B cell (primary cell): ENCODE results near the gene HASPIN. TPM values are rescaled to one million over a fixed set of nuclear protein-coding genes. Genes with fewer than 3 reads are reported as not detected.

Experiments used
- ATAC-seq: fragments of 200-7000 bp; cut with Tn5 transposase; one replicate; pipeline ENCODE4 v1.10.0; 2021; ENCODE audit warnings: low read depth, mild to moderate bottlenecking, moderate number of reproducible peaks, moderate library complexity
- CTCF ChIA-PET: fragments of 350-600 bp; sonication (Branson Sonifier 250); formaldehyde crosslinking; loops from one replicate; lab custom pipeline; 2021; ENCODE audit warnings: antibody characterized with exemption, inconsistent platforms; lab: Charles Lee
- POLR2A ChIA-PET: fragments of 350-600 bp; sonication (Branson Sonifier 250); formaldehyde crosslinking; loops from one replicate; lab custom pipeline; 2021; ENCODE audit warnings: antibody characterized with exemption; lab: Charles Lee
- DNase-seq: peaks from one replicate; pipeline ENCODE4 v3.0.0; 2013
- H2AFZ ChIP-seq: 2 replicates; pipeline ENCODE4 v1.6.1; 2012; ENCODE audit warnings: mild to moderate bottlenecking, low read depth, low read length; ENCODE audit not compliant: insufficient read depth, poor library complexity, severe bottlenecking
- H3K27ac ChIP-seq, 2 donors: 1 replicate in 1 of 2; 2 replicates in 1 of 2; pipeline ENCODE4 v1.5.1; 2012 to 2013; ENCODE audit warnings: low read length in 2 of 2, mild to moderate bottlenecking in 2 of 2, moderate library complexity in 1 of 2
- H3K27me3 ChIP-seq, 4 experiments: fragments of 200-600 bp in 1 of 4; sonication (generic) in 1 of 4; replicated peaks in 1 of 4; 1 replicate in 2 of 4; 2 replicates in 2 of 4; pipeline versions ENCODE4 v1.6.1 to v1.7.0; 2013 to 2016; ENCODE audit warnings: low read length in 3 of 4, mild to moderate bottlenecking in 2 of 4, mixed read lengths in 1 of 4, moderate library complexity in 1 of 4; ENCODE audit not compliant: insufficient read depth in 4 of 4, control insufficient read depth in 3 of 4; ENCODE audit errors: control extremely low read depth in 1 of 4
- H3K36me3 ChIP-seq, 2 experiments: replicated peaks in 1 of 2; 1 replicate in 1 of 2; 2 replicates in 1 of 2; pipeline versions ENCODE4 v1.6.1 to v1.7.1; 2013; ENCODE audit warnings: low read length in 1 of 2; ENCODE audit not compliant: insufficient read depth in 2 of 2, control insufficient read depth in 1 of 2; ENCODE audit errors: control extremely low read depth in 1 of 2, extremely low read depth in 1 of 2
- H3K4me1 ChIP-seq, 2 donors: fragments of 200-600 bp in 1 of 2; sonication (generic) in 1 of 2; 1 replicate in 1 of 2; 2 replicates in 1 of 2; pipeline versions ENCODE4 v1.5.1 to v1.6.1; 2013 to 2017; ENCODE audit warnings: low read length in 2 of 2; ENCODE audit not compliant: control insufficient read depth in 2 of 2, insufficient read depth in 2 of 2
- H3K4me2 ChIP-seq: replicated peaks from 2 replicates; pipeline ENCODE3; 2012; ENCODE audit warnings: mild to moderate bottlenecking, low read depth, low read length; ENCODE audit not compliant: poor library complexity, severe bottlenecking
- H3K4me3 ChIP-seq, 5 experiments: fragments of 200-600 bp in 1 of 5; sonication (generic) in 1 of 5; 1 replicate in 3 of 5; 2 replicates in 2 of 5; pipeline versions ENCODE4 v1.5.1 to v1.7.0; 2011 to 2016; ENCODE audit warnings: low read length in 4 of 5, mild to moderate bottlenecking in 4 of 5, low read depth in 2 of 5, control low read depth in 1 of 5, moderate library complexity in 1 of 5; ENCODE audit not compliant: insufficient read depth in 1 of 5; ENCODE audit errors: control extremely low read depth in 1 of 5, extremely low read depth in 1 of 5
- H3K79me2 ChIP-seq: fragments of 200-600 bp; sonication (generic); one replicate; pipeline ENCODE4 v1.6.0; 2016; ENCODE audit warnings: low read length; ENCODE audit not compliant: control insufficient read depth, insufficient read depth
- H3K9ac ChIP-seq: fragments of 200-600 bp; sonication (generic); 2 replicates; pipeline ENCODE4 v1.6.1; 2017; ENCODE audit warnings: mild to moderate bottlenecking, low read length, moderate library complexity
- H3K9me3 ChIP-seq, 3 donors: one replicate each; pipeline versions ENCODE4 v1.6.1 to v1.7.1; 2013; ENCODE audit warnings: low read length in 2 of 3; ENCODE audit not compliant: control insufficient read depth in 2 of 3, insufficient read depth in 1 of 3; ENCODE audit errors: control extremely low read depth in 1 of 3
- H4K20me1 ChIP-seq: 2 replicates; pipeline ENCODE4 v1.6.0; 2012; ENCODE audit warnings: mild to moderate bottlenecking, low read length; ENCODE audit not compliant: insufficient read depth, control insufficient read depth, poor library complexity, severe bottlenecking
- H3K27ac Mint-ChIP-seq: one replicate; pipeline ENCODE4 v1.8.0; 2021; ENCODE audit warnings: mixed read lengths
- H3K27me3 Mint-ChIP-seq: one replicate; pipeline ENCODE4 v1.8.0; 2021; ENCODE audit warnings: mixed read lengths
- H3K4me1 Mint-ChIP-seq: one replicate; pipeline ENCODE4 v1.8.0; 2021; ENCODE audit warnings: mixed read lengths
- H3K4me3 Mint-ChIP-seq: one replicate; pipeline ENCODE4 v1.8.0; 2021; ENCODE audit warnings: mixed read lengths
- H3K9me3 Mint-ChIP-seq: one replicate; pipeline ENCODE4 v1.8.0; 2022; ENCODE audit warnings: mixed read lengths; ENCODE audit not compliant: insufficient read depth
- EZH2 ChIP-seq: IDR thresholded peaks from 2 replicates; pipeline ENCODE4 v1.6.1; 2012; ENCODE audit warnings: borderline replicate concordance, low read depth, mild to moderate bottlenecking, moderate library complexity, low read length; ENCODE audit not compliant: insufficient read depth, poor library complexity, severe bottlenecking
- WGBS: methylation state at CpG from one replicate; pipeline ENCODE4 v1.1.5; 2013; ENCODE audit warnings: missing lambda C conversion rate; ENCODE audit not compliant: insufficient coverage; 5-methylcytosine and 5-hydroxymethylcytosine counted together
- intact Hi-C: fragments of 100-400 bp; cut with micrococcal nuclease; formaldehyde crosslinking; loops from one replicate; pipeline ENCODE4 v1.10.0; 2022
- polyA plus RNA-seq: library from polyadenylated mRNA; depleted of rRNA; stranded (reverse); fragments of >200 nt; gene quantifications from 2 replicates; pipeline ENCODE4 v1.2.3, GENCODE V29; 2012
- total RNA-seq, 2 donors: library from RNA; stranded (reverse); fragments of 120-200 nt in 1 of 2; gene quantifications; 1 replicate in 1 of 2; 2 replicates in 1 of 2; pipeline versions ENCODE4 v1.2.3 to v1.2.4, GENCODE V29; 2013 to 2022
- TF ChIP-seq, protein P1 (sequence below): fragments of 200-600 bp; IDR thresholded peaks from one replicate; pipeline ENCODE4 v1.8.0; 2022; ENCODE audit warnings: antibody characterized with exemption, mild to moderate bottlenecking

The HASPIN gene
- total and polyA plus RNA-seq, 2 donors (not counting 1 experiment from before 2014, with no cell fraction given): 0.28 to 3.1 TPM

DNA sequence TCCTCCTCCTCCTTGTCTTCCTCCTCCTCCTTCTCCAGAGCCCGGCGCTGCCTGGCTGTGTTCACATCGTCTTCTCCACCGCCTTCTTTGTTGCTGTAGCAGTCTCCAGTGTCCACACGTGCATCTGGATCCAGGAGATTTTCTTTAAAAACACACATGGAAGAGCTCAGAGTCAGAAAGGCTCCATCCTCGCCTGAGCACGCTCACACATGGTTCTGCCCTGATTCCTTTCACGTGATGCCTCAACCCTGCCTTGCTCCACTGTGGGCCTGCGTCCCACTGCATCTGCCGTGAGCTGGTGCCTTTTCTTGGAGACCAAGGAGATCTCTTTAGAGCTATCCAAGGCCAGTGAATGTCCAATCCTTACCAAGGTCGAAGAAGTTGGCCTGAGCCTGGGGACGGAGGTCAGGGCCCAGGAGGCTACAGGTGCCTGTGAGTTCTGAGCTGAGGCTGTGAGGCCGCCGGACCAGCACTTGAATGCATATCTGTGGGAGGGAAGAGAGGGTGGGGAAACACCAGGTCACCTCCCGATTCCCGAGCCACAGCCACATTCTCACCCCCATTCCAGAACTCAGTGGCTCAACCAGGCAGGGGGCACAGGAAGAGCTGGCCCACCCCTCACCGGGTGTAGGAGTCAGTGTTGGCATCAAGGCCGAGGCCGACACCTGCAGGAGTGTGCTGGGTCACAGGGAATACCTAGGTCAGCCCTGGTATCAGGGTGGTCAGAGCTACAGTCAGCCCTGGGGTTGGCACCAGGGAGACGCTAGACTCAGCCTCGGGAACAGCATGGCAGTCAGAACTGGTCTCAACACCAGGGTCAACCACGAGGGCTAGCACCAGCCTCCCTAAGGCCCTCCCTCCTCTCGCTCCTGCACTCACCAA, 37.6 kb downstream of the HASPIN start:
- 97% methylated on average over 18 of the region's 23 CpGs for WGBS
- Mint-ChIP-seq H3K9me3 (no peaks in the 10 kb centered on the region), H3K27ac (no peak overlapping the region), H3K27me3 (no peaks in the 10 kb centered on the region), H3K4me1 (peaks cover 20% of the 10 kb centered on the region), H3K4me3 (no peak overlapping the region)
- peaks cover 10 to 22% of the 10 kb centered on the region in 2 donors for H3K4me1 ChIP-seq
- DNase-seq (no peak), ATAC-seq (no peak)
- H3K4me3 ChIP-seq: no peak overlapping the region
- H2AFZ ChIP-seq: no peak overlapping the region
- intact Hi-C loops: no loop called here
- no peaks in the 10 kb centered on the region for H3K27me3 ChIP-seq
- no peaks in the 10 kb centered on the region for H3K36me3 ChIP-seq
- H4K20me1 ChIP-seq: no peaks in the 10 kb centered on the region
- TF ChIP-seq, protein P1, sequence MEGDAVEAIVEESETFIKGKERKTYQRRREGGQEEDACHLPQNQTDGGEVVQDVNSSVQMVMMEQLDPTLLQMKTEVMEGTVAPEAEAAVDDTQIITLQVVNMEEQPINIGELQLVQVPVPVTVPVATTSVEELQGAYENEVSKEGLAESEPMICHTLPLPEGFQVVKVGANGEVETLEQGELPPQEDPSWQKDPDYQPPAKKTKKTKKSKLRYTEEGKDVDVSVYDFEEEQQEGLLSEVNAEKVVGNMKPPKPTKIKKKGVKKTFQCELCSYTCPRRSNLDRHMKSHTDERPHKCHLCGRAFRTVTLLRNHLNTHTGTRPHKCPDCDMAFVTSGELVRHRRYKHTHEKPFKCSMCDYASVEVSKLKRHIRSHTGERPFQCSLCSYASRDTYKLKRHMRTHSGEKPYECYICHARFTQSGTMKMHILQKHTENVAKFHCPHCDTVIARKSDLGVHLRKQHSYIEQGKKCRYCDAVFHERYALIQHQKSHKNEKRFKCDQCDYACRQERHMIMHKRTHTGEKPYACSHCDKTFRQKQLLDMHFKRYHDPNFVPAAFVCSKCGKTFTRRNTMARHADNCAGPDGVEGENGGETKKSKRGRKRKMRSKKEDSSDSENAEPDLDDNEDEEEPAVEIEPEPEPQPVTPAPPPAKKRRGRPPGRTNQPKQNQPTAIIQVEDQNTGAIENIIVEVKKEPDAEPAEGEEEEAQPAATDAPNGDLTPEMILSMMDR: no peak
- no peak for TF ChIP-seq EZH2
- ChIA-PET POLR2A (interaction anchor here (1.2 kb wide), 1 partner anchor 21 kb away, joined by 5 read pairs; no protein-coding TSS in a partner anchor), CTCF (interaction anchor here (0.6 to 20.4 kb wide), 5 partner anchors 10 to 66 kb away, joined by 3 to 176 read pairs (median 4); no protein-coding TSS in a partner anchor)
- H3K4me2 ChIP-seq: no peak overlapping the region
- H3K9ac ChIP-seq: no peak overlapping the region
- H3K27ac ChIP-seq: no peak overlapping the region
- H3K79me2 ChIP-seq: no peaks in the 10 kb centered on the region
- peaks cover 0 to 11% (median 0%) of the 10 kb centered on the region in 3 donors for H3K9me3 ChIP-seq

DNA sequence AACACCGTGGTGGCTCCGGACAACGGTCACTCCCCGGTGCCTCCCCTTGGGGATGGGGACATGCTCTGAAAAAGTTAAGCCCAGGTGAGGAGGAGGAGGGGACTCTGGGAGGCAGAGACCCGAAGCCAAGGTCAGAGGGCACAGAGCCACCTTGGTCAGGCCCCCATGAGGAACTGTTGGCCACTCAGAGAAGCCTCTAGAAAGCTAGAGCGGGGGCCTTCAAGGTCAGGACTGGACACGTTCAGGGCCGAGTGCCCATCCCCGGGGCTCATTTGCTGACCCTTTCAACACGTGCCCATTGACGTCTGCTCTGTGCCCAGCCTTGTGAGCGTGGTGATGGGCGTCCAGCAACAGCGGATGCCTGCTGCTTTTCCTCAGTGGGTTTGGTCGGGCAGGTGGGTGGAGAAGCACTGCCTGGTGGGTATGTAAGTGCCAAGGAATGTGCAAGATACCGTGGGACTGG, 38.2 kb downstream of the HASPIN start:
- 96% methylated on average over 10 of the region's 16 CpGs for WGBS

More for the DNA sequence above, 38.2 kb downstream of the HASPIN start:
- Mint-ChIP-seq H3K27ac (no peak overlapping the region), H3K4me3 (no peak overlapping the region), H3K27me3 (no peaks in the 10 kb centered on the region), H3K4me1 (peaks cover 20% of the 10 kb centered on the region), H3K9me3 (no peaks in the 10 kb centered on the region)
- POLR2A ChIA-PET: no interaction called here
- no peak overlapping the region for H3K4me3 ChIP-seq
- H3K4me1 ChIP-seq: peaks cover 10 to 22% of the 10 kb centered on the region in 2 donors
- H3K79me2 ChIP-seq: no peaks in the 10 kb centered on the region
- intact Hi-C loops: no loop called here
- no peaks in the 10 kb centered on the region for H3K36me3 ChIP-seq
- H3K4me2 ChIP-seq: no peak overlapping the region
- H2AFZ ChIP-seq: no peak overlapping the region
- no peak overlapping the region for H3K27ac ChIP-seq
- no peaks in the 10 kb centered on the region for H3K27me3 ChIP-seq
- peaks cover 0 to 11% (median 0%) of the 10 kb centered on the region in 3 donors for H3K9me3 ChIP-seq
- CTCF ChIA-PET: interaction anchor here (0.6 to 20.4 kb wide), 4 partner anchors 14 to 65 kb away, joined by 3 to 176 read pairs (median 30); no protein-coding TSS in a partner anchor
- H4K20me1 ChIP-seq: no peaks in the 10 kb centered on the region
- ATAC-seq (no peak), DNase-seq (no peak)
- no peak overlapping the region for H3K9ac ChIP-seq
- no peak for TF ChIP-seq EZH2
- TF ChIP-seq, protein P1: no peak
